ENCODE data around the gene CSNK2A1. TPM values are rescaled to one million over a fixed set of nuclear protein-coding genes. Genes with fewer than 3 reads are reported as not detected.

The CSNK2A1 gene
- total and polyA plus RNA-seq, 2 donors (not counting 3 experiments of a cell fraction or from before 2014, with no cell fraction given), result 68.4 to 142 TPM

DNA sequence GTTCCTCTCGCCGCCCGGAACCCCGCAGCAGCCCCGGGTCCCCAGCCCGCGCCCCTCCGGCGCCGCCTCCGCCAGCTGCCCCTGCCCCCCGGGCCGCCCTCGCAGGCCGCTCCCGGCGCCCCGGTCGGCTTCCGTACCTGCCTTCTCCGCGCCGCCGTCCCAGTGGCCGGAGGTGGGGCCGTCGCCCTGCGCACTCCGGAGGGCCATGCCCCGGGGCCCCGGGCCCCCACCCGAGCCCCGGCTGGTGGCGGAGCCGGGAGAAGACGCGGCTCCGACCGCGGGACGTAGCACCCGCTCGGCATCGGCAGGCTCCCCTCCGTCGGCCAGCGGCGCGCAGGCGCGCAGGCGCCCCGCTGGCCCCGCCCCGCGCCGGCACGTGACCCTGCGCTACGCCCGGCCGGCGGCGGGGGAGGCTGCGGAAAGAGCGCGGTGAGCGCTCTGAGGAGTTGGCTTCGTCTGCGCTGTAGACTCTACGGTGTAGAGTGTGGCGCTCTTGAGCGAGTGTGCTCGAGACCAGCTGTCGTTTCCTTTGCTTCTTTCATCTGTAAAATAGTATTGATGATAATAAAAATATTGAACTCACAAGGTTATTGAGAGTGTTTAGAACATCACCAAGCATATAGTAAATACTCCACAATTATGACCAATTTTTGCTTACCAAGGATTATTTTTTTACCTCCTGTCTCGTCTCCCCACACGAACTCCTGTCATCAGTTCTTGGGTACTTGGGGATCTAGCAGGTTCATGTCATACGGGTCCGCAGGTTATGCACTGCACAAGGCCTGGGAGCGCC is 81.2 kb downstream of the CSNK2A1 start, which contains the start of gene TBC1D20:
Gene TBC1D20, minus strand, starts transcription at position 335 of the 793 bp plus-strand sequence. Its CDS starts 128 bp downstream, at position 207.
- peak within 1 kb of the TSS; percentile 90 for H2AFZ ChIP-seq (ENCODE audit: low read depth, low read length)
- H3K9ac ChIP-seq (replicated peaks; ENCODE audit: extremely low read depth, insufficient read depth, low read length), result peak within 1 kb of the TSS; percentile 61
- no peaks in the 10 kb centered on the region for H3K36me3 ChIP-seq (ENCODE audit: control insufficient read depth in 2 of 2, extremely low read depth in 1 of 2, insufficient read depth in 2 of 2, low read length in 2 of 2)
- peaks cover 28% of the 10 kb centered on the region for H3K4me1 ChIP-seq (ENCODE audit: control insufficient read depth, extremely low read depth, insufficient read depth, low read length)
- peak within 1 kb of the TSS; percentile 48 for H3K27ac ChIP-seq (ENCODE audit: insufficient read depth, low read depth, low read length)
- no peaks in the 10 kb centered on the region for H3K9me3 ChIP-seq (replicated peaks; ENCODE audit: control insufficient read depth, insufficient read depth, low read length)
- dilution Hi-C loops (cut with MboI; ENCODE audit: extremely low pct_ligation_motif_present, low sequenced_read_pairs) (no loop called here), intact Hi-C loops (cut with micrococcal nuclease) (loop anchor here (1.0 to 2.0 kb wide), 4 partner anchors 17 to 115 kb away; partner anchors contain the start of genes NRSN2 and RBCK1)
- TF ChIP-seq MYC (IDR thresholded peaks at IDR 0.05; ENCODE audit: low read depth, low read length) (no peak), FOS (IDR thresholded peaks at IDR 0.05; ENCODE audit: borderline replicate concordance, insufficient read depth, low read length) (no peak), EZH2 (IDR thresholded peaks at IDR 0.05; ENCODE audit: borderline replicate concordance, low read depth, low read length, severe bottlenecking) (no peak), POLR2A (IDR thresholded peaks at IDR 0.05; ENCODE audit: low read depth, low read length) (peak; percentile 75), POLR2AphosphoS5 (IDR thresholded peaks at IDR 0.05; ENCODE audit: insufficient read depth, low read depth, low read length) (peak; percentile 83), JUN (IDR thresholded peaks at IDR 0.05; ENCODE audit: borderline replicate concordance, insufficient read depth, insufficient read length, low read depth) (no peak), GATA2 (IDR thresholded peaks at IDR 0.05; ENCODE audit: insufficient read depth, insufficient read length, low read depth, low read length) (no peak)
- TF ChIP-seq, protein P1, sequence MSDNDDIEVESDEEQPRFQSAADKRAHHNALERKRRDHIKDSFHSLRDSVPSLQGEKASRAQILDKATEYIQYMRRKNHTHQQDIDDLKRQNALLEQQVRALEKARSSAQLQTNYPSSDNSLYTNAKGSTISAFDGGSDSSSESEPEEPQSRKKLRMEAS (IDR thresholded peaks at IDR 0.05; ENCODE audit: insufficient read depth, insufficient read length), result peak; percentile 74
- TF ChIP-seq, protein P2, sequence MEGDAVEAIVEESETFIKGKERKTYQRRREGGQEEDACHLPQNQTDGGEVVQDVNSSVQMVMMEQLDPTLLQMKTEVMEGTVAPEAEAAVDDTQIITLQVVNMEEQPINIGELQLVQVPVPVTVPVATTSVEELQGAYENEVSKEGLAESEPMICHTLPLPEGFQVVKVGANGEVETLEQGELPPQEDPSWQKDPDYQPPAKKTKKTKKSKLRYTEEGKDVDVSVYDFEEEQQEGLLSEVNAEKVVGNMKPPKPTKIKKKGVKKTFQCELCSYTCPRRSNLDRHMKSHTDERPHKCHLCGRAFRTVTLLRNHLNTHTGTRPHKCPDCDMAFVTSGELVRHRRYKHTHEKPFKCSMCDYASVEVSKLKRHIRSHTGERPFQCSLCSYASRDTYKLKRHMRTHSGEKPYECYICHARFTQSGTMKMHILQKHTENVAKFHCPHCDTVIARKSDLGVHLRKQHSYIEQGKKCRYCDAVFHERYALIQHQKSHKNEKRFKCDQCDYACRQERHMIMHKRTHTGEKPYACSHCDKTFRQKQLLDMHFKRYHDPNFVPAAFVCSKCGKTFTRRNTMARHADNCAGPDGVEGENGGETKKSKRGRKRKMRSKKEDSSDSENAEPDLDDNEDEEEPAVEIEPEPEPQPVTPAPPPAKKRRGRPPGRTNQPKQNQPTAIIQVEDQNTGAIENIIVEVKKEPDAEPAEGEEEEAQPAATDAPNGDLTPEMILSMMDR (IDR thresholded peaks at IDR 0.05; ENCODE audit: extremely low read depth in 1 of 2, insufficient read depth in 1 of 2, low read depth in 1 of 2, low read length in 2 of 2), result peak in 1 of 2 donors; percentile 16
- no TSS peak for BruUV-seq (replicated peaks)
- ChIA-PET POLR2A (no interaction called here), CTCF (interaction anchor here (0.6 to 2.0 kb wide), 6 partner anchors 10 to 100 kb away, joined by 3 to 7 read pairs (median 4); no protein-coding TSS in a partner anchor)
- H3K9me1 ChIP-seq (replicated peaks; ENCODE audit: control insufficient read depth, extremely low read depth, insufficient read depth, low read length), result no peaks in the 10 kb centered on the region
- H3K4me2 ChIP-seq (ENCODE audit: insufficient read depth, low read length), result peak within 1 kb of the TSS; percentile 86
- peaks cover 3% of the 10 kb centered on the region for H4K20me1 ChIP-seq (replicated peaks; ENCODE audit: control insufficient read depth, extremely low read depth, insufficient read depth, low read length)
- DNase-seq (ENCODE audit: low read depth, low spot score), result peak; percentile 85
- H3K79me2 ChIP-seq (ENCODE audit: control insufficient read depth, insufficient read depth, low read length), result peaks cover 44% of the 10 kb centered on the region
- H3K4me3 ChIP-seq (replicated peaks in 1 of 3; ENCODE audit: insufficient read depth in 1 of 3, low read depth in 1 of 3, low read length in 3 of 3), result peak within 1 kb of the TSS; percentile 55 to 70 (median 66)
- H3K27me3 ChIP-seq (ENCODE audit: control insufficient read depth in 2 of 2, insufficient read depth in 2 of 2, low read length in 2 of 2), result no peaks in the 10 kb centered on the region
- FAIRE-seq, result peak; percentile 31

All from endothelial cell of umbilical vein (primary cell).